ENCODE measurements around the gene SUMF2.
"Not testable (repeated sequence)": the region's sequence is repeated elsewhere in the genome, so short reads cannot be mapped to it uniquely, and the experiment has no call there.

SUMF2 gene

DNA sequence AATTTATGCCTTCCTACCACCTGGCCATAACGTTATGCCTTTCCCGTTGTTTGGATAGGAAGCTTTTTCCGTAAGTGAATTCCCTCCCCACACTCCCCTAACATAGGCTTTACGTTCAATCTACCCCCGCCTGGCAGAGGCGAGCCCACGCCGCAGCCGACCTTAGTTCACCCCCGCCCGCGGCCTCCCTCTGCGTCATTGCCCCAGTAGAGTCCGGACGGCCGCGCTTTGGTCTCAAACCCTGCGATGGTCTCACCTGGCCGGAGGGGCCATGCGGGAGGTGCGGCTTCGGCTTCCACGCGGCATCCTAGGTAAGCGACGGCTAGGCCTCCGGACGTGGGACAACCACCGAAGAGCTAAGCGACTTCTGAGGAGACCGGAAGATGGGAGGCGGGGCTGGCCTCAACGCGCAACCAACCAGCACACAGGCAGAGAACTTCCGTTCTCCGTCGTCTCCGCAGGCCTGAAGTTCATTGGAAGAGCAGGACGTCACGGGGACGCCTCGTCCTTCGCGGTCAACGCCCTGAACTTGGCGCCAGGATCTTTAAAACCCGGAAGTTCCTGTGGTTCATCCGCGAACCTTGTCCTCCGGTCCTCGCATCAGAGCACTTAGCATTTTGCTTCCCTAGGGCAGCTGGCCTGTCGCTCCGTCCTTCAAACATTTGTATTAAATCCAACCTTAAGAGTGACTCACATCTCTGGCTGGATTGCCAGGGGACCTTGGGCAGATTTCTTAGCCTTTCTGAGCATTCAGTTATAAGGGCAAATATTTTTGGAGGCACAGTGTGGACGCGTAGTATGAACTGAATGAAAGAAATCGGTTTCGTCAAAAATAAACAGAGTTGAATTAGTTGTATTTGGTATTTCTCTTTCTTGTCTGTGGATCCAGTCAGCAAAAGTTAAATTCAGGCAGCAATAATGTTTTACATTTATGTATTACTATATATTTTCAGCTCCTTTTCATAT, 42.3 kb downstream of the SUMF2 start, which contains the start of gene CHCHD2:
Gene CHCHD2 (minus strand): TSS at position 369 of the 966 bp plus-strand sequence. CDS start 63 bp downstream, at position 306.
- DNase-seq (ENCODE audit: low spot score) = peak; percentile 94

DNA sequence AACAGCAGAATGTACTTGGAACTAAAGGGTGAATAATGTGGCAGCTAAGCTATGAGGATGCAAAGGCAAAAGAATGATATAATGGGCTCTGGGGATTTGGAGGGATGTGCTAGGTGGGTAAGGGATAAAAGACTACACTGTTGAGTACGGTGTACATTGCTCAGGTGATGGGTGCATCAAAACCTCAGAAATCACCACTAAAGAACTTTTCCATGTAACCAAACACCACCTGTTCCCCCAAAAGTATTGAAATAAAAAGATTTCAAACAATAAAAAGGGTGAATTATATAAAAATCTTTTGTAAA, 43.8 kb downstream of the SUMF2 start:
- DNase-seq (ENCODE audit: low spot score) = no peak

GRCh38 chr7:56110611-56111010, 46.5 kb downstream of the SUMF2 start:
- no peak for DNase-seq (ENCODE audit: low spot score)

DNA sequence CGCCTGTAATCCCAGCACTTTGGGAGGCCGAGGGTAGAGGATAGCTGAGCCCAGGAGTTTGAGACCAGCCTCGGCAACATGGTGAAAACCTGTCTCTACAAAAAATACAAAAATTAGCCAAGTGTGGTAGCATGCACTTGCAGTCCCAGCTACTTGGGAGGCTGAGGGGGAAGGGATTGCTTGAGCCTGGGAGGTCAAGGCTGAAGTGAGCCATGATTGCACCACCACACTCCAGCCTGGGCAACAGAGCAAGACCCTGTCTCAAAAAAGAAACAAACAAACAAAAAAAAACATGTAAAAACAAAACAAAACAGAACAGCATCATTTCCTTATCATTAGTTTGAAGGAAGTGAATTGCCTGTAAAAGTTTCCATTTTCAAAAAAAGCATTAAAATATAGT, 48.2 kb downstream of the SUMF2 start:
- DNase-seq (ENCODE audit: low spot score) = not testable (repeated sequence)

DNA sequence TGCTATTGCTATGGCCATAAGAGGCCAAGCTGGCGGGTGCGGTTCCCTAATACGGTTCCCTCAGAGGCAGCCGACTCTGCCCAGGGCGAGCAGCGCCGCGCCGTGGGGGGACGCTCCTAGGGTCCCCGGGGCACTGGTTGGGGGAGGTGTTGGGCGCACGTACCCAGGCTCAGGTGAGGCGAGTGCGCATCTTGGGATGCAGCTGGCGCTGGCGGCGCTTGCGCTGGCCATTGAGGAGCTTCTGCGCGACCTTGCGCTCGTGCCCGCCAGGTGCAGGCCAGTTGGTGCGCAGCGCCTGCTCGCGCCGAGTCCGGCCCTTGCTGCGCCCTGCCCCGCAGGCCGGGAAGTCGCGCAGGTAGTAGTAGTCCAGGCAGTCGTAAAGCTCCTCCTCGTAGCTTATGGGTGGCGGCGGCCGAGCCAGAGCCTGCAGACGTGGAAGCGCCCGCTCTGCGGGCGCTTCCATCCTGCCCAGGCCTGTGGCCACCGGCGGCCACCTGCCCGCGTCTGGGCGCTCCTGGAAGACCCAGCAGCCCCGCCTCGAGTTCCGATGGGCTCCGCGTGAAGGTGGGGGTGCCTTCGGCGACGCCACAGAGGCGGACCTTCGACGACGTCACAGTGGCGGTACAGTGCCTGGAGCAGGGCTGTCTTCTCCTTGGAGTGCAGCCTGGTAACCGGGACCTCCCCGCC, 51.9 kb downstream of the SUMF2 start, which contains the start of gene NUPR2:
Gene NUPR2 (minus strand): TSS at position 566 of the 687 bp plus-strand sequence. CDS start 103 bp downstream, at position 463.
- no peak for DNase-seq (ENCODE audit: low spot score)

- no peak for DNase-seq (ENCODE audit: low spot score)
Observed at GRCh38 chr7:56121440-56121839, 57.4 kb downstream of the SUMF2 start.

- DNase-seq (ENCODE audit: low spot score) = no peak
Observed at GRCh38 chr7:56124981-56125380, 60.9 kb downstream of the SUMF2 start.

GRCh38 chr7:56125831-56126230, 61.7 kb downstream of the SUMF2 start:
- DNase-seq (ENCODE audit: low spot score) = no peak

GRCh38 chr7:56127241-56127975, 63.3 kb downstream of the SUMF2 start:
- no peak for DNase-seq (ENCODE audit: low spot score)

Measured in left forelimb (tissue), 1 donor.